Pulmonary artery endothelial cell (primary cell): Measurements from ENCODE around the gene KRT33A. TPM values are rescaled to one million over a fixed set of nuclear protein-coding genes. Genes with fewer than 3 reads are reported as not detected.

ENCODE experiments used
- DNase-seq: peaks from one replicate; pipeline ENCODE4 v3.0.0-alpha.2; 2011; ENCODE audit warnings: low read depth, low spot score
- total RNA-seq: library from RNA; depleted of rRNA; stranded (reverse); fragments of >200 nt; gene quantifications from 2 replicates; pipeline ENCODE4 v1.2.3, GENCODE V29; 2014

KRT33A gene
- total RNA-seq, 1 donor from 2014 or later: not detected

- no peak for DNase-seq
Measured at GRCh38 chr17:41304091-41304490, 46.5 kb downstream of the KRT33A start.

- DNase-seq: no peak
Measured at GRCh38 chr17:41302981-41303380, 47.6 kb downstream of the KRT33A start.

- no peak for DNase-seq
Measured at GRCh38 chr17:41301916-41302901, 48.4 kb downstream of the KRT33A start, which contains the start of gene KRTAP29-1. Gene KRTAP29-1 (minus strand): TSS chr17:41302851. CDS start chr17:41302851, 0 bp downstream.

- no peak for DNase-seq
Measured at GRCh38 chr17:41301204-41301790, 49.3 kb downstream of the KRT33A start.

- no peak for DNase-seq
Measured at GRCh38 chr17:41298458-41299135, 52.0 kb downstream of the KRT33A start.

- DNase-seq: no peak
Measured at GRCh38 chr17:41296846-41297245, 53.8 kb downstream of the KRT33A start.

Other genes with a start within 250 kb of the KRT33A start
- gene KRTAP4-16, start 248.6 kb downstream of the KRT33A start, total RNA-seq: not detected in 2 replicates
- gene KRTAP4-9, start 245.4 kb downstream of the KRT33A start, total RNA-seq: not detected in 2 replicates
- gene KRTAP4-11, start 232.5 kb downstream of the KRT33A start, total RNA-seq: not detected in 2 replicates
- gene KRTAP4-12, start 226.6 kb downstream of the KRT33A start, total RNA-seq: not detected in 2 replicates
- gene KRTAP4-6, start 210.3 kb downstream of the KRT33A start, total RNA-seq: not detected in 2 replicates
- not detected in 2 replicates for gene KRTAP4-5, start 201.0 kb downstream of the KRT33A start, total RNA-seq
- not detected in 2 replicates for gene KRTAP4-4, start 190.1 kb downstream of the KRT33A start, total RNA-seq
- gene KRTAP4-3, start 182.6 kb downstream of the KRT33A start, total RNA-seq: not detected in 2 replicates
- not detected in 2 replicates for gene KRTAP4-2, start 172.6 kb downstream of the KRT33A start, total RNA-seq
- gene KRTAP4-1, start 165.9 kb downstream of the KRT33A start, total RNA-seq: not detected in 2 replicates
- not detected in 2 replicates for gene KRTAP9-1, start 160.9 kb downstream of the KRT33A start, total RNA-seq
- gene KRTAP9-2, start 124.2 kb downstream of the KRT33A start, total RNA-seq: not detected in 2 replicates
- gene KRTAP9-3, start 118.4 kb downstream of the KRT33A start, total RNA-seq: not detected in 2 replicates
- not detected in 2 replicates for gene KRTAP9-8, start 112.8 kb downstream of the KRT33A start, total RNA-seq
- gene KRTAP9-4, start 101.1 kb downstream of the KRT33A start, total RNA-seq: not detected in 2 replicates
- not detected in 2 replicates for gene KRTAP9-9, start 95.4 kb downstream of the KRT33A start, total RNA-seq
- gene KRTAP9-6, start 85.5 kb downstream of the KRT33A start, total RNA-seq: not detected in 2 replicates
- not detected in 2 replicates for gene KRTAP9-7, start 75.1 kb downstream of the KRT33A start, total RNA-seq
- not detected in 2 replicates for gene KRTAP29-1, start 48.0 kb downstream of the KRT33A start, total RNA-seq
- not detected in 2 replicates for gene KRTAP16-1, start 41.5 kb downstream of the KRT33A start, total RNA-seq
- gene KRTAP17-1, start 35.1 kb downstream of the KRT33A start, total RNA-seq: not detected in 2 replicates
- gene KRT33B, start 19.0 kb upstream of the KRT33A start, total RNA-seq: not detected in 2 replicates
- not detected in 2 replicates for gene KRT34, start 31.5 kb upstream of the KRT33A start, total RNA-seq
- gene KRT31, start 46.8 kb upstream of the KRT33A start, total RNA-seq: not detected in 2 replicates
- not detected in 2 replicates for gene KRT37, start 73.8 kb upstream of the KRT33A start, total RNA-seq
- gene KRT38, start 90.2 kb upstream of the KRT33A start, total RNA-seq: not detected in 2 replicates
- gene KRT32, start 116.6 kb upstream of the KRT33A start, total RNA-seq: not detected in 2 replicates
- gene KRT35, start 130.3 kb upstream of the KRT33A start, total RNA-seq: not detected in 2 replicates
- not detected in 2 replicates for gene KRT36, start 139.1 kb upstream of the KRT33A start, total RNA-seq
- gene KRT13, start 154.8 kb upstream of the KRT33A start, total RNA-seq: not detected in 2 replicates
- gene KRT15, start 168.1 kb upstream of the KRT33A start, total RNA-seq: 1.6 and 3.4 TPM in 2 replicates
- 63.6 and 81.6 TPM in 2 replicates for gene KRT19, start 177.5 kb upstream of the KRT33A start, total RNA-seq
- gene KRT9, start 221.2 kb upstream of the KRT33A start, total RNA-seq: not detected in 2 replicates
- 0.07 and 0.18 TPM in 2 replicates for gene KRT14, start 236.1 kb upstream of the KRT33A start, total RNA-seq